Pancreas (tissue), 10 donors: ENCODE data around the gene LZTR1. TPM values are rescaled to one million over a fixed set of nuclear protein-coding genes. Genes with fewer than 3 reads are reported as not detected.
"Not testable (repeated sequence)": the region's sequence is repeated elsewhere in the genome, so short reads cannot be mapped to it uniquely, and the experiment has no call there.

Experiments
- ATAC-seq, 4 donors: fragments of 200-7000 bp; cut with Tn5 transposase; one replicate each; pipeline versions ENCODE4 v1.8.0 to v1.9.1; 2020; ENCODE audit warnings: mild to moderate bottlenecking in 4 of 4, moderate library complexity in 4 of 4
- DNase-seq, 6 donors: peaks; one replicate each; pipeline ENCODE4 v3.0.0-alpha.2; 2020
- FAIRE-seq: peaks from 2 replicates; lab custom pipeline; 2012; peaks lifted over from hg19 to GRCh38; lab: Jason Lieb, UNC
- H3K27ac ChIP-seq, 4 donors: fragments of 200-600 bp; sonication (generic); 1 replicate in 3 of 4; 2 replicates in 1 of 4; pipeline versions ENCODE4 v1.5.0 to v1.8.0; 2020
- H3K27me3 ChIP-seq, 4 donors: fragments of 200-600 bp; one replicate each; pipeline ENCODE4 v1.8.0; 2021
- H3K36me3 ChIP-seq, 3 donors: fragments of 200-600 bp; sonication (generic) in 1 of 3; one replicate each; pipeline versions ENCODE4 v1.5.0 to v1.8.0; 2020 to 2021
- H3K4me1 ChIP-seq, 3 donors: fragments of 200-600 bp; one replicate each; pipeline ENCODE4 v1.8.0; 2021
- H3K4me3 ChIP-seq, 4 donors: fragments of 200-600 bp; sonication (generic) in 2 of 4; one replicate each; pipeline versions ENCODE4 v1.5.0 to v1.8.0; 2020 to 2021
- H3K9me3 ChIP-seq, 4 donors: fragments of 200-600 bp; one replicate each; pipeline ENCODE4 v1.8.0; 2021
- WGBS, 2 donors: extraction: QIAGEN DNeasy Blood & Tissue Kit; methylation state at CpG; one replicate each; pipeline ENCODE4 v1.1.7; 2013; 5-methylcytosine and 5-hydroxymethylcytosine counted together
- intact Hi-C, 3 donors: fragments of 100-400 bp; cut with DNase I; formaldehyde crosslinking; loops; one replicate each; pipeline versions ENCODE4 v1.11.1 to v1.14.2; 2022
- microRNA-seq, 2 donors: library from miRNA; unstranded; fragments of <30 nt; microRNA quantifications; one replicate each; pipeline versions ENCODE4 to v1.1.0, GENCODE V29; 2019 to 2020
- polyA plus RNA-seq, 2 donors: library from polyadenylated mRNA; stranded (reverse); fragments of 200-250 nt; gene quantifications; one replicate each; pipeline ENCODE4 v1.2.3, GENCODE V29; 2013
- total RNA-seq, 6 donors: library from RNA; stranded (reverse); fragmentation: NEBNext Ultra II Directional in 4 of 6; extraction: Animal tissue kit (Norgen Biotek cat#: 25700) in 4 of 6; gene quantifications; one replicate each; pipeline versions ENCODE4 v1.2.1 to v1.2.4, GENCODE V29; 2021 to 2023
- TF ChIP-seq, protein P1 (sequence below), 4 donors: fragments of 200-600 bp; sonication (generic) in 3 of 4; IDR thresholded peaks; one replicate each; pipeline versions ENCODE4 v1.5.0 to v1.8.0; 2021; ENCODE audit warnings: antibody characterized with exemption in 4 of 4
- donor health status: healthy with polysubstance abuse.
- donor health status: DM: no; HTN: no; CAD: no; lungs with moderate emphysema.
- donor health status: DM: no; HTN: no; CAD: no.
- donor health status: control.
- donor health status: control.
- donor health status: Bipolar disorder and iron deficiency.
- donor health status: DM: yes; HTN: yes; CAD: no.
- donor health status: DM: no; HTN: no; CAD: no.
- donor health status: DM: no; HTN: no; CAD: no.
- donor health status: DM: yes; HTN: yes; CAD: no.

The LZTR1 gene
- total and polyA plus RNA-seq, 8 donors = 15.0 to 56.2 (median 22.5) TPM

DNA sequence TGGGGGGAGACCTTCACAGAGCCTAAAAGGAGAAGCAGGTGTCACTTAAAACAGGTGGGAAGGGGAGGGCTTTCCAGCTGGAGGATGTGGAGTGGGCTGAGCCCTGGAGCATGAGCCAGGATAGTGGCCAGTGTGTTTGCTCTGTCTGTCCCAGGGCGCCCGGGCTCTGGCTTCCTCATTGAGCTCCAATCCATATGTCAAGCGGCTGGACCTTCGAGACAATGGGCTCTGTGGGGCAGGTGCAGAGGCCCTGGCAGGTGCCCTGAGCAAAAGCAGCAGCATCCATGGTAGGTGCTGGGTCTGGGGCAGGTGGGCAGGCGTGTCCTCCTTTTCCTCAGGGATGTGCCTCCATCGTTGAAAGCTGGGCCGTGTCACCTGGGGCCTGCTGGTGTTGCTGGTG lies 65.6 kb downstream of the LZTR1 start:
- intact Hi-C loops = no loop called here
- WGBS, 2 donors = 64 to 68% methylated on average over 7 of the region's 7 CpGs
- DNase-seq (no peak), ATAC-seq (no peak), FAIRE-seq (no peak)
- no peaks in the 10 kb centered on the region for H3K9me3 ChIP-seq
- H3K27ac ChIP-seq = no peak overlapping the region
- H3K27me3 ChIP-seq = peaks cover 0 to 9% (median 0%) of the 10 kb centered on the region in 4 donors
- no peak overlapping the region for H3K4me3 ChIP-seq
- no peaks in the 10 kb centered on the region for H3K4me1 ChIP-seq
- H3K36me3 ChIP-seq = no peaks in the 10 kb centered on the region
- TF ChIP-seq, protein P1, sequence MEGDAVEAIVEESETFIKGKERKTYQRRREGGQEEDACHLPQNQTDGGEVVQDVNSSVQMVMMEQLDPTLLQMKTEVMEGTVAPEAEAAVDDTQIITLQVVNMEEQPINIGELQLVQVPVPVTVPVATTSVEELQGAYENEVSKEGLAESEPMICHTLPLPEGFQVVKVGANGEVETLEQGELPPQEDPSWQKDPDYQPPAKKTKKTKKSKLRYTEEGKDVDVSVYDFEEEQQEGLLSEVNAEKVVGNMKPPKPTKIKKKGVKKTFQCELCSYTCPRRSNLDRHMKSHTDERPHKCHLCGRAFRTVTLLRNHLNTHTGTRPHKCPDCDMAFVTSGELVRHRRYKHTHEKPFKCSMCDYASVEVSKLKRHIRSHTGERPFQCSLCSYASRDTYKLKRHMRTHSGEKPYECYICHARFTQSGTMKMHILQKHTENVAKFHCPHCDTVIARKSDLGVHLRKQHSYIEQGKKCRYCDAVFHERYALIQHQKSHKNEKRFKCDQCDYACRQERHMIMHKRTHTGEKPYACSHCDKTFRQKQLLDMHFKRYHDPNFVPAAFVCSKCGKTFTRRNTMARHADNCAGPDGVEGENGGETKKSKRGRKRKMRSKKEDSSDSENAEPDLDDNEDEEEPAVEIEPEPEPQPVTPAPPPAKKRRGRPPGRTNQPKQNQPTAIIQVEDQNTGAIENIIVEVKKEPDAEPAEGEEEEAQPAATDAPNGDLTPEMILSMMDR (IDR thresholded peaks at IDR 0.05) = no peak

DNA sequence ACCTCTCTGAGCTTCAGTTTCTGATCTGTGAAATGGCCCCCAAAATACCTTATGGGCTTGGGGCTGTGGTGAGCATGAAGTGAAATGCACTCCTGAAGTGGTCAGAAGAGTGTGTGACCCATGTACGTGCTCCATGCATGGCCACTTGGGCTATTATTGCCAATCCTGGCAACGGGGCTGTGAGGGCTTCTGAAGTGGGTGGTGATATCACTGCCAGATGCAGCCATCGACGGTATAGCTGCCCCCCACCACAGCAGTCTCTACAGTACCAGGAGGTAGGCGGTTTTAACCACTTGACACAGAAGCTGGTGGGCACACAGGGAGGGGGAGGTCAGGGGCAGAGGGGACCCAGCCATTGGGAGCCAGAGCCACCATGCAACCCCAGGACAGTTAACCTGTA lies 66.4 kb downstream of the LZTR1 start:
- H3K27me3 ChIP-seq, H3K27ac ChIP-seq, H3K4me3 ChIP-seq, H3K36me3 ChIP-seq, DNase-seq, ATAC-seq, H3K4me1 ChIP-seq, intact Hi-C loops, FAIRE-seq, H3K9me3 ChIP-seq: not testable (repeated sequence)
- WGBS, 2 donors = 63 to 66% methylated on average over 5 of the region's 5 CpGs

Small RNA genes lying within 50 kb of the gene (microRNA-seq; reads per million reads assigned to microRNA genes)
- gene MIR649 = 0 reads per million in 2 donors

Other genes starting within 250 kb of the LZTR1 start
- under 1 TPM in 5 of 6 donors, not detected in 1; 0.09 to 0.35 (median 0.12) TPM for gene SERPIND1, start 208.2 kb upstream of the LZTR1 start, total RNA-seq
- under 1 TPM; 0.21 to 0.30 TPM for gene SERPIND1, start 208.2 kb upstream of the LZTR1 start, polyA plus RNA-seq
- 10 to 100 TPM; 23.6 to 45.2 (median 31.4) TPM for gene PI4KA, start 123.5 kb upstream of the LZTR1 start, total RNA-seq
- gene PI4KA, start 123.5 kb upstream of the LZTR1 start, polyA plus RNA-seq = 10 to 100 TPM; 36.9 to 46.6 TPM
- gene SNAP29, start 123.3 kb upstream of the LZTR1 start, total RNA-seq = 10 to 100 TPM; 10.3 to 16.1 (median 12.8) TPM
- 1 to 10 TPM; 6.6 to 8.9 TPM for gene SNAP29, start 123.3 kb upstream of the LZTR1 start, polyA plus RNA-seq
- 10 to 100 TPM; 15.8 to 29.4 (median 20.9) TPM for gene CRKL, start 64.9 kb upstream of the LZTR1 start, total RNA-seq
- 10 to 100 TPM in 1 of 2 donors, 1 to 10 TPM in 1; 9.1 to 13.3 TPM for gene CRKL, start 64.9 kb upstream of the LZTR1 start, polyA plus RNA-seq
- 1 to 10 TPM in 4 of 6 donors, under 1 TPM in 2; 0.63 to 2.3 (median 1.1) TPM for gene AIFM3, start 15.0 kb upstream of the LZTR1 start, total RNA-seq
- 1 to 10 TPM; 1.4 to 4.5 TPM for gene AIFM3, start 15.0 kb upstream of the LZTR1 start, polyA plus RNA-seq
- gene THAP7, start 19.8 kb downstream of the LZTR1 start, total RNA-seq = 10 to 100 TPM in 5 of 6 donors, 1 to 10 TPM in 1; 9.0 to 16.0 (median 13.0) TPM
- 10 to 100 TPM; 52.1 to 54.9 TPM for gene THAP7, start 19.8 kb downstream of the LZTR1 start, polyA plus RNA-seq
- gene P2RX6, start 32.9 kb downstream of the LZTR1 start, total RNA-seq = under 1 TPM in 5 of 6 donors, not detected in 1; 0.09 to 0.40 (median 0.37) TPM
- gene P2RX6, start 32.9 kb downstream of the LZTR1 start, polyA plus RNA-seq = 1 to 10 TPM in 1 of 2 donors, under 1 TPM in 1; 0.57 to 2.9 TPM
- under 1 TPM in 5 of 6 donors, not detected in 1; 0.09 to 0.28 (median 0.18) TPM for gene SLC7A4, start 50.3 kb downstream of the LZTR1 start, total RNA-seq
- 1 to 10 TPM in 1 of 2 donors, under 1 TPM in 1; 0.68 to 1.4 TPM for gene SLC7A4, start 50.3 kb downstream of the LZTR1 start, polyA plus RNA-seq
- gene LRRC74B, start 63.6 kb downstream of the LZTR1 start, total RNA-seq = not detected
- under 1 TPM in 1 of 2 donors, not detected in 1; 0.05 TPM for gene LRRC74B, start 63.6 kb downstream of the LZTR1 start, polyA plus RNA-seq